SJCRH30 (cell line): Measurements from ENCODE around the gene TSPO. TPM values are rescaled to one million over a fixed set of nuclear protein-coding genes. Genes with fewer than 3 reads are reported as not detected.

Experiments used
- DNase-seq, 2 experiments: peaks; one replicate each; pipeline ENCODE4 v3.0.0-alpha.2; 2015 to 2020
- H3K27ac ChIP-seq: fragments of 250-450 bp; sonication (Bioruptor Pico); 2 replicates; pipeline ENCODE4 v1.5.1; 2020; ENCODE audit warnings: mild to moderate bottlenecking, moderate library complexity
- H3K27me3 ChIP-seq: fragments of 250-450 bp; sonication (Bioruptor Pico); 2 replicates; pipeline ENCODE4 v1.5.1; 2020; ENCODE audit warnings: mild to moderate bottlenecking, moderate library complexity
- H3K36me3 ChIP-seq: fragments of 250-450 bp; sonication (Bioruptor Pico); 2 replicates; pipeline ENCODE4 v1.5.1; 2020; ENCODE audit warnings: mild to moderate bottlenecking, moderate library complexity
- H3K4me1 ChIP-seq: fragments of 250-450 bp; sonication (Bioruptor Pico); 2 replicates; pipeline ENCODE4 v1.5.1; 2020; ENCODE audit warnings: mild to moderate bottlenecking, moderate library complexity
- H3K4me3 ChIP-seq: fragments of 250-450 bp; sonication (Bioruptor Pico); 2 replicates; pipeline ENCODE4 v1.5.1; 2020; ENCODE audit warnings: mild to moderate bottlenecking, moderate library complexity
- H3K9me3 ChIP-seq: fragments of 250-450 bp; sonication (Bioruptor Pico); replicated peaks from 2 replicates; pipeline ENCODE4 v1.5.1; 2020; ENCODE audit warnings: mild to moderate bottlenecking, moderate library complexity
- total RNA-seq: library from RNA; depleted of rRNA; stranded (reverse); fragments of >200 nt; shearing (Covaris generic); gene quantifications from 2 replicates; pipeline ENCODE4 v1.2.3, GENCODE V29; 2014

The TSPO gene
- total RNA-seq, 1 experiment from 2014 or later = 0.89 TPM

- H3K27me3 ChIP-seq = peaks cover 13% of the 10 kb centered on the region; the same call in 1 of the 2 replicates
- H3K4me1 ChIP-seq = peaks cover 9% of the 10 kb centered on the region
- H3K36me3 ChIP-seq = no peaks in the 10 kb centered on the region
- H3K27ac ChIP-seq = no peak overlapping the region
- H3K9me3 ChIP-seq = no peaks in the 10 kb centered on the region
- no peak for DNase-seq
- no peak overlapping the region for H3K4me3 ChIP-seq
These were observed 9.3 kb downstream of the TSPO start for GRCh38 chr22:43160497-43161126.

- no peaks in the 10 kb centered on the region for H3K9me3 ChIP-seq
- H3K27me3 ChIP-seq = peaks cover 13% of the 10 kb centered on the region; the same call in 1 of the 2 replicates
- no peak for DNase-seq
- H3K4me1 ChIP-seq = no peaks in the 10 kb centered on the region
- H3K27ac ChIP-seq = no peak overlapping the region
- H3K36me3 ChIP-seq = no peaks in the 10 kb centered on the region
- no peak overlapping the region for H3K4me3 ChIP-seq
These were observed 11.2 kb downstream of the TSPO start for GRCh38 chr22:43162412-43163150.

- no peaks in the 10 kb centered on the region for H3K9me3 ChIP-seq
- no peak for DNase-seq
These were observed 12.0 kb downstream of the TSPO start for GRCh38 chr22:43163241-43163795.

GRCh38 chr22:43164636-43165035 is 13.3 kb downstream of the TSPO start:
- Histone ChIP-seq H3K9me3 (no peaks in the 10 kb centered on the region), H3K4me3 (no peak overlapping the region), H3K27ac (no peak overlapping the region), H3K27me3 (peaks cover 13% of the 10 kb centered on the region; the same call in 1 of the 2 replicates), H3K4me1 (no peaks in the 10 kb centered on the region), H3K36me3 (peaks cover 3% of the 10 kb centered on the region; the same call in 1 of the 2 replicates)
- no peak for DNase-seq

More at GRCh38 chr22:43163241-43163795, 12.0 kb downstream of the TSPO start:
- Histone ChIP-seq H3K36me3 (peaks cover 3% of the 10 kb centered on the region; the same call in 1 of the 2 replicates), H3K27me3 (peaks cover 13% of the 10 kb centered on the region; the same call in 1 of the 2 replicates), H3K4me3 (no peak overlapping the region), H3K4me1 (no peaks in the 10 kb centered on the region), H3K27ac (no peak overlapping the region)

- peaks cover 13% of the 10 kb centered on the region; the same call in 1 of the 2 replicates for H3K27me3 ChIP-seq
- H3K36me3 ChIP-seq = peaks cover 10% of the 10 kb centered on the region; the same call in 1 of the 2 replicates
- no peaks in the 10 kb centered on the region for H3K4me1 ChIP-seq
These were observed 15.0 kb downstream of the TSPO start for GRCh38 chr22:43166132-43166930.

GRCh38 chr22:43167001-43167589 is 15.7 kb downstream of the TSPO start:
- no peak overlapping the region for H3K27ac ChIP-seq
- peaks cover 13% of the 10 kb centered on the region; the same call in 1 of the 2 replicates for H3K27me3 ChIP-seq
- no peak overlapping the region for H3K4me3 ChIP-seq
- no peaks in the 10 kb centered on the region for H3K4me1 ChIP-seq
- DNase-seq = no peak
- peaks cover 10% of the 10 kb centered on the region; the same call in 1 of the 2 replicates for H3K36me3 ChIP-seq
- H3K9me3 ChIP-seq = no peaks in the 10 kb centered on the region

More at GRCh38 chr22:43166132-43166930, 15.0 kb downstream of the TSPO start:
- no peak overlapping the region for H3K4me3 ChIP-seq
- no peak for DNase-seq
- H3K9me3 ChIP-seq = no peaks in the 10 kb centered on the region
- H3K27ac ChIP-seq = no peak overlapping the region

- Histone ChIP-seq H3K4me3 (no peak overlapping the region), H3K9me3 (no peaks in the 10 kb centered on the region), H3K27me3 (peaks cover 7% of the 10 kb centered on the region; the same call in 1 of the 2 replicates), H3K4me1 (no peaks in the 10 kb centered on the region), H3K27ac (no peak overlapping the region), H3K36me3 (peaks cover 12% of the 10 kb centered on the region; the same call in 1 of the 2 replicates)
- no peak for DNase-seq
These were observed 17.3 kb downstream of the TSPO start for GRCh38 chr22:43168471-43169309.

- no peak for DNase-seq
- Histone ChIP-seq H3K27me3 (no peaks in the 10 kb centered on the region), H3K27ac (no peak overlapping the region), H3K36me3 (peaks cover 19% of the 10 kb centered on the region), H3K4me1 (no peaks in the 10 kb centered on the region), H3K4me3 (no peak overlapping the region), H3K9me3 (no peaks in the 10 kb centered on the region)
These were observed 18.2 kb downstream of the TSPO start for GRCh38 chr22:43169310-43170130.

GRCh38 chr22:43170131-43170480 is 18.7 kb downstream of the TSPO start:
- no peak overlapping the region for H3K27ac ChIP-seq
- H3K4me3 ChIP-seq = no peak overlapping the region
- peaks cover 21% of the 10 kb centered on the region for H3K36me3 ChIP-seq
- H3K27me3 ChIP-seq = no peaks in the 10 kb centered on the region
- H3K9me3 ChIP-seq = no peaks in the 10 kb centered on the region
- no peak for DNase-seq
- no peaks in the 10 kb centered on the region for H3K4me1 ChIP-seq

GRCh38 chr22:43171019-43171491 is 19.7 kb downstream of the TSPO start:
- Histone ChIP-seq H3K27me3 (no peaks in the 10 kb centered on the region), H3K4me1 (no peaks in the 10 kb centered on the region), H3K9me3 (no peaks in the 10 kb centered on the region), H3K36me3 (peaks cover 24% of the 10 kb centered on the region), H3K27ac (no peak overlapping the region), H3K4me3 (no peak overlapping the region)
- no peak for DNase-seq

GRCh38 chr22:43171607-43172006 is 20.2 kb downstream of the TSPO start:
- Histone ChIP-seq H3K9me3 (no peaks in the 10 kb centered on the region), H3K36me3 (peaks cover 24% of the 10 kb centered on the region), H3K4me3 (no peak overlapping the region), H3K4me1 (no peaks in the 10 kb centered on the region), H3K27me3 (no peaks in the 10 kb centered on the region), H3K27ac (no peak overlapping the region)
- DNase-seq = no peak

- no peak overlapping the region for H3K4me3 ChIP-seq
- H3K4me1 ChIP-seq = no peaks in the 10 kb centered on the region
- peaks cover 24% of the 10 kb centered on the region for H3K36me3 ChIP-seq
- H3K27ac ChIP-seq = no peak overlapping the region
- no peaks in the 10 kb centered on the region for H3K27me3 ChIP-seq
- no peak for DNase-seq
- H3K9me3 ChIP-seq = no peaks in the 10 kb centered on the region
These were observed 20.8 kb downstream of the TSPO start for GRCh38 chr22:43172191-43172590.

GRCh38 chr22:43173566-43173965 is 22.2 kb downstream of the TSPO start:
- peaks cover 26% of the 10 kb centered on the region for H3K36me3 ChIP-seq
- H3K4me1 ChIP-seq = no peaks in the 10 kb centered on the region
- H3K27ac ChIP-seq = no peak overlapping the region
- no peak overlapping the region for H3K4me3 ChIP-seq
- no peaks in the 10 kb centered on the region for H3K27me3 ChIP-seq
- DNase-seq = no peak
- H3K9me3 ChIP-seq = no peaks in the 10 kb centered on the region
